Esophagus muscularis mucosa (tissue), 4 donors: ENCODE measurements around the gene SNIP1. TPM values are rescaled to one million over a fixed set of nuclear protein-coding genes. Genes with fewer than 3 reads are reported as not detected.

Experiments
- DNase-seq: peaks from one replicate; pipeline ENCODE4 v3.0.0-alpha.2; 2017; ENCODE audit errors: extremely low spot score
- H3K27ac ChIP-seq, 4 donors: fragments of 200-600 bp; sonication (generic); replicated peaks in 1 of 4; 1 replicate in 3 of 4; 2 replicates in 1 of 4; pipeline ENCODE4 v1.5.1; 2016 to 2019; ENCODE audit warnings: mild to moderate bottlenecking in 1 of 4
- H3K27me3 ChIP-seq, 4 donors: fragments of 200-600 bp; sonication (generic); one replicate each; pipeline versions ENCODE4 v1.5.1 to v1.6.0; 2016 to 2019
- H3K36me3 ChIP-seq, 4 donors: fragments of 200-600 bp; sonication (generic); one replicate each; pipeline ENCODE4 v1.5.1; 2016 to 2019
- H3K4me1 ChIP-seq, 4 donors: fragments of 200-600 bp; sonication (generic); one replicate each; pipeline ENCODE4 v1.5.1; 2016 to 2019
- H3K4me3 ChIP-seq, 4 donors: fragments of 200-600 bp; sonication (generic); 1 replicate in 2 of 4; 2 replicates in 2 of 4; pipeline ENCODE4 v1.5.1; 2016 to 2019; ENCODE audit warnings: mild to moderate bottlenecking in 4 of 4, moderate library complexity in 1 of 4
- H3K9me3 ChIP-seq, 4 donors: fragments of 200-600 bp; sonication (generic); 1 replicate in 3 of 4; 2 replicates in 1 of 4; pipeline ENCODE4 v1.5.1; 2016 to 2019
- EP300 ChIP-seq: sonication (generic); formaldehyde crosslinking; IDR thresholded peaks from one replicate; pipeline ENCODE4 v1.6.1; 2017; ENCODE audit warnings: antibody characterized with exemption
- POLR2A ChIP-seq: fragments of 450-650 bp; IDR thresholded peaks from one replicate; pipeline ENCODE4 v1.6.1; 2017; ENCODE audit warnings: antibody characterized with exemption, moderate library complexity, mild to moderate bottlenecking, low read depth
- POLR2AphosphoS5 ChIP-seq, 2 donors: sonication (generic); formaldehyde crosslinking; IDR thresholded peaks; one replicate each; pipeline ENCODE4 v1.6.1; 2017; ENCODE audit warnings: antibody characterized with exemption in 2 of 2
- WGBS: methylation state at CpG from one replicate; pipeline ENCODE4 v1.1.5; 2018; 5-methylcytosine and 5-hydroxymethylcytosine counted together
- intact Hi-C: fragments of 100-400 bp; cut with DNase I; formaldehyde crosslinking; loops from one replicate; pipeline ENCODE4 v1.15.1; 2023
- total RNA-seq, 4 donors: library from RNA; depleted of rRNA; stranded (reverse); fragments of >200 nt; gene quantifications; one replicate each; pipeline versions ENCODE4 v1.1.0 to v1.2.1, GENCODE V29; 2016
- TF ChIP-seq, protein P1 (sequence below), 3 experiments: fragments of 200-600 bp in 2 of 3; fragments of 450-650 bp in 1 of 3; sonication (generic) in 2 of 3; IDR thresholded peaks; one replicate each; pipeline ENCODE4 v1.5.1; 2017 to 2019; ENCODE audit warnings: antibody characterized with exemption in 3 of 3, mild to moderate bottlenecking in 2 of 3, moderate library complexity in 1 of 3

Gene SNIP1
- total RNA-seq, 4 donors from 2014 or later: 9.8 to 19.9 (median 12.1) TPM

DNA sequence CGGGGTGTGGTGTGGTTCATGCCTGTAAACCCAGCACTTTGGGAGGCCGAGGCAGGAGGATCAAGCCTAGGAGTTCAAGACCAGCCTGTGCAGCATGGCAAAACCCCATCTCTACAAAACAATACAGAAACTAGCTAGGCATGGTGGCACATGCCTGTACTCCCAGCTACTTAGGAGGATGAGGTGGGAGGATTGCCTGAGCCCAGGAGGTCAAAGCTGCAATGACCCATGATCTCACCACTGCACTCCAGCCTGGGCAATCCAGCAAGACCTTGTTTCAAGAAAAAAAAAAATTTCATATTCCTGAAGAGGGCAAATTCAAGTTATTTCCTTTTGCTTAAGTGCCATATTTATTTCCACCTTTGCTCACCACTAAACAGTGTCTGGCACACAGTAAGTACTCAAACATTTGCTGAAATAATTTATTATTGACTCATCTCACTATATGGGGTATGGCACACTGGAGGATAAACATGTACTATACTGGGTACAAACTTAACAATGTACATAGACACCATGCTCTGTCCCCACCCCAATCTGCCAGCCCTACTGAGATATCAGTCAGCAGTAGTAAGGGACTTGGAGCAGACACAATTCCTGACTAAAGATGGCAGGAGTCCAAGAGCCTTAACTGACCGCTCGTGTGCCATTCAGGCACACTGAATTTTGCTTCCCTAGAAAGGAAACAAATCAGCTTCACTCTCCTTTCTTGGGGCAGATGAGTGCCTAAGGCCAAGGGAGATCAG, 55.0 kb downstream of the SNIP1 start:
- Histone ChIP-seq H3K27ac (peak overlapping the region; percentile 58 to 74 (median 67)), H3K9me3 (no peaks in the 10 kb centered on the region), H3K4me3 (no peak overlapping the region), H3K36me3 (peaks cover 17 to 68% (median 47%) of the 10 kb centered on the region in 4 donors), H3K4me1 (peaks cover 26 to 30% (median 28%) of the 10 kb centered on the region in 4 donors), H3K27me3 (no peaks in the 10 kb centered on the region)
- 57% methylated on average over 4 of the region's 4 CpGs for WGBS
- TF ChIP-seq POLR2AphosphoS5 (IDR thresholded peaks at IDR 0.05) (peak in 1 of 2 donors; percentile 41), EP300 (no peak), POLR2A (no peak)
- TF ChIP-seq, protein P1, sequence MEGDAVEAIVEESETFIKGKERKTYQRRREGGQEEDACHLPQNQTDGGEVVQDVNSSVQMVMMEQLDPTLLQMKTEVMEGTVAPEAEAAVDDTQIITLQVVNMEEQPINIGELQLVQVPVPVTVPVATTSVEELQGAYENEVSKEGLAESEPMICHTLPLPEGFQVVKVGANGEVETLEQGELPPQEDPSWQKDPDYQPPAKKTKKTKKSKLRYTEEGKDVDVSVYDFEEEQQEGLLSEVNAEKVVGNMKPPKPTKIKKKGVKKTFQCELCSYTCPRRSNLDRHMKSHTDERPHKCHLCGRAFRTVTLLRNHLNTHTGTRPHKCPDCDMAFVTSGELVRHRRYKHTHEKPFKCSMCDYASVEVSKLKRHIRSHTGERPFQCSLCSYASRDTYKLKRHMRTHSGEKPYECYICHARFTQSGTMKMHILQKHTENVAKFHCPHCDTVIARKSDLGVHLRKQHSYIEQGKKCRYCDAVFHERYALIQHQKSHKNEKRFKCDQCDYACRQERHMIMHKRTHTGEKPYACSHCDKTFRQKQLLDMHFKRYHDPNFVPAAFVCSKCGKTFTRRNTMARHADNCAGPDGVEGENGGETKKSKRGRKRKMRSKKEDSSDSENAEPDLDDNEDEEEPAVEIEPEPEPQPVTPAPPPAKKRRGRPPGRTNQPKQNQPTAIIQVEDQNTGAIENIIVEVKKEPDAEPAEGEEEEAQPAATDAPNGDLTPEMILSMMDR (IDR thresholded peaks at IDR 0.05): no peak
- intact Hi-C loops: no loop called here
- no peak for DNase-seq

DNA sequence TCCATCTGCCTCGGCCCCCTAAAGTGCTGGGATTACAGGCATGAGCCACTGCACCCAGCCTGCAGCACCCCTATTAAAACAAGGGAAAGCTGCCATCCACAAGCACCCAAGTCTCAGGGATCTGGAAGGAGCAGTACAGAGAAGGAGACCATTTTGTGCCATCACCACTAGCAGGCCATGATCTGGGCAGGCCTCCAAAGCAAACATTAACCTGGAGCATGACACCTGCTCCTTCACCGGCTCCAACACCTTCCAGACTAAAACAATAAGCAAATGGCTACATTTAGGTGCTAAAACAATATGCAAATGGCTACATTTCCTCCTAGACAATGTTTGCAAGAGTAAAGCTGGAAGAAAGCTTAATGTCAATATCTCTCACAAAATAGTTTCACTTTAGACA, 56.3 kb downstream of the SNIP1 start:
- 87% methylated on average over 2 of the region's 2 CpGs for WGBS
- H3K4me3 ChIP-seq: no peak overlapping the region
- intact Hi-C loops: no loop called here
- H3K9me3 ChIP-seq: no peaks in the 10 kb centered on the region
- DNase-seq: no peak
- peak overlapping the region in 3 of 4 donors; percentile 25 to 74 (median 63) for H3K27ac ChIP-seq
- H3K4me1 ChIP-seq: peaks cover 26 to 30% (median 28%) of the 10 kb centered on the region in 4 donors
- no peak for TF ChIP-seq EP300
- TF ChIP-seq, protein P1 (IDR thresholded peaks at IDR 0.05): no peak
- TF ChIP-seq POLR2AphosphoS5 (IDR thresholded peaks at IDR 0.05): no peak
- TF ChIP-seq POLR2A: no peak
- peaks cover 18 to 72% (median 50%) of the 10 kb centered on the region in 4 donors for H3K36me3 ChIP-seq
- H3K27me3 ChIP-seq: no peaks in the 10 kb centered on the region

DNA sequence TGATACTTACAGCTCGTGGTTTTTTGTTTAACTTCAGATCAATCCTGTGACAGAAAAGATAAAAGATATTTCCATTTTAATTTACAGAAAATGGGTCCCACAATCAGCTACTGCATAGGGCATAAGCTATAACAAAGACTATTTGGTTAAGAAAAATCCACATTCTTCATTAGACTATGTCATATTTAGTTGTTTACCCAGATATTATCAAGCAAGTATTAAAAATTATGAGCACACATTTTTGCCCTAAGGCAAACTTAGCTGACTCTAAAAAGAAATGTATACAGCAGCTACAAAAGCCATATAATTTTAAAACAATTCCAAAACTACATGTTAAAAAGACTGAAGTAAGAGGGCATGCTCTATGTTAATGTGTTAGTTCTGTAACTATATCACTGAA, 58.2 kb downstream of the SNIP1 start:
- WGBS: 70% methylated on average over 1 of the region's 1 CpG
- TF ChIP-seq EP300: no peak
- TF ChIP-seq POLR2A: no peak
- TF ChIP-seq, protein P1 (IDR thresholded peaks at IDR 0.05): no peak
- Histone ChIP-seq H3K36me3 (peaks cover 25 to 76% (median 55%) of the 10 kb centered on the region in 4 donors), H3K27me3 (no peaks in the 10 kb centered on the region), H3K27ac (no peak overlapping the region), H3K4me1 (peaks cover 26 to 30% (median 28%) of the 10 kb centered on the region in 4 donors), H3K4me3 (no peak overlapping the region), H3K9me3 (no peaks in the 10 kb centered on the region)
- no peak for DNase-seq
- intact Hi-C loops: no loop called here

DNA sequence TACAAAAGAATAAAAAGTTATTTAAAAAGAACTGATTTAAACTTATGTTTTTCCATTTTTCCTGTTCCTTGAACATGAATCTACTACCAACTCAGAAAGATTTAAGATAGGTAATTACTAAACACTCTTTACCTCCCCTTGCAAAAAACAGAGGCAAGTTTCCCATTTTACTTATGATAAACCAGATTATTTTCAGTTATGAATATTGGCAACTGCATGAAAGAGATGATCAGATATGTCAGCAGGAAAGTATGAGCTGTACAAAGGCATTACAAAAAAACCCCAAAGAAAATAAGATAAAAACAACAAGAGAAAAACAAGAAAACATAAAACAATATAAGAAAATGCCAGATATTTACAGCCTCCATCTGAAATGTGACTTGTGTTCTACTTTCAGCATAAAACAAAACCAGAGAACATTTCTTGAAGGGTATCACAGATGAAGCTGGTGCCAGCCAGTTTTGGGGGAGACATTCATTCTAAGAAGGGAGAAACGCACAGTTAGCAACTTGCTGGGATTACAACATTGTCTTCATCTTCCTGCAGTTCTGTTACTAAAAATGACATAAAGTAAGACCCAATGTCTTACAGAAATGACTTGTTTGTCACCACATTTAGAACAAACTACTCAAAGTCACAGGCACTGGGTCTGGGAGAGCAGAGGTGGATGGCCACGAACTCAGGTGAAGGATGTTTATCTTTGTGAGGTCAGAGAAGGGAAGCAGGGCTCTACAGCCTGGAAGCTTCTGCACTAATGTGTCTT, 60.6 kb downstream of the SNIP1 start:
- TF ChIP-seq POLR2AphosphoS5 (IDR thresholded peaks at IDR 0.05) (no peak), EP300 (no peak), POLR2A (no peak)
- TF ChIP-seq, protein P1 (IDR thresholded peaks at IDR 0.05): no peak
- H3K4me1 ChIP-seq: peaks cover 6 to 12% (median 11%) of the 10 kb centered on the region in 4 donors
- no peak overlapping the region for H3K27ac ChIP-seq
- intact Hi-C loops: no loop called here
- H3K27me3 ChIP-seq: no peaks in the 10 kb centered on the region
- WGBS: 97% methylated on average over 2 of the region's 2 CpGs
- no peak overlapping the region for H3K4me3 ChIP-seq
- DNase-seq: no peak
- H3K9me3 ChIP-seq: no peaks in the 10 kb centered on the region
- H3K36me3 ChIP-seq: peaks cover 33 to 87% (median 70%) of the 10 kb centered on the region in 4 donors
